HL-60/S4 (cell line): ENCODE results near the gene AMIGO2.

ENCODE experiments used
- in situ Hi-C: fragments of 300-500 bp; cut with MboI; formaldehyde crosslinking; loops from 2 replicates; pipeline ENCODE4 v1.14.3; 2022; ENCODE audit warnings: low sequenced_read_pairs

The AMIGO2 gene

GRCh38 chr12:47098099-47098498 lies 18.3 kb upstream of the AMIGO2 start:
- in situ Hi-C loops: no loop called here

- in situ Hi-C loops: no loop called here
These were observed 17.6 kb upstream of the AMIGO2 start for GRCh38 chr12:47097276-47097896.

GRCh38 chr12:47095446-47096236 lies 15.9 kb upstream of the AMIGO2 start:
- in situ Hi-C loops: no loop called here

DNA sequence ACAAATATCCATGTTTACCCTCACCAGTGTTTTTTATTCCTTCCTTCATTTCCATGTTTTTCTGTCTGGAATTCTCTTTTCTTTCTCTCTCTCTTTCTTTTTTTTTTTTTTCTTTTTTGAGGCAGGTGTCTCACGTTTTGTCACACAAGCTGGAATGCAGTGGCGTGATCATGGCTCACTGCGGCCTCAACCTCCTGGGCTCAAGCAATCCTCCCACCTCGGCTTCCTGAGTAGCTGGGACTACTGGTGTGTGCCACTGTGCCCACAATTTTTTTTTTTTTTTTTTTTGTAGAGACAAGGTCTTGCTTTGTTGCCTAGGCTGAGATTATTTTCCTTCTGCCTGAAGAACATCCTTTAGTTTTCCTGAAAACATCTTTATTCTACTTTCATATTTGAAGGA lies 15.0 kb upstream of the AMIGO2 start:
- in situ Hi-C loops: no loop called here

GRCh38 chr12:47091009-47091408 lies 11.2 kb upstream of the AMIGO2 start:
- in situ Hi-C loops: no loop called here

DNA sequence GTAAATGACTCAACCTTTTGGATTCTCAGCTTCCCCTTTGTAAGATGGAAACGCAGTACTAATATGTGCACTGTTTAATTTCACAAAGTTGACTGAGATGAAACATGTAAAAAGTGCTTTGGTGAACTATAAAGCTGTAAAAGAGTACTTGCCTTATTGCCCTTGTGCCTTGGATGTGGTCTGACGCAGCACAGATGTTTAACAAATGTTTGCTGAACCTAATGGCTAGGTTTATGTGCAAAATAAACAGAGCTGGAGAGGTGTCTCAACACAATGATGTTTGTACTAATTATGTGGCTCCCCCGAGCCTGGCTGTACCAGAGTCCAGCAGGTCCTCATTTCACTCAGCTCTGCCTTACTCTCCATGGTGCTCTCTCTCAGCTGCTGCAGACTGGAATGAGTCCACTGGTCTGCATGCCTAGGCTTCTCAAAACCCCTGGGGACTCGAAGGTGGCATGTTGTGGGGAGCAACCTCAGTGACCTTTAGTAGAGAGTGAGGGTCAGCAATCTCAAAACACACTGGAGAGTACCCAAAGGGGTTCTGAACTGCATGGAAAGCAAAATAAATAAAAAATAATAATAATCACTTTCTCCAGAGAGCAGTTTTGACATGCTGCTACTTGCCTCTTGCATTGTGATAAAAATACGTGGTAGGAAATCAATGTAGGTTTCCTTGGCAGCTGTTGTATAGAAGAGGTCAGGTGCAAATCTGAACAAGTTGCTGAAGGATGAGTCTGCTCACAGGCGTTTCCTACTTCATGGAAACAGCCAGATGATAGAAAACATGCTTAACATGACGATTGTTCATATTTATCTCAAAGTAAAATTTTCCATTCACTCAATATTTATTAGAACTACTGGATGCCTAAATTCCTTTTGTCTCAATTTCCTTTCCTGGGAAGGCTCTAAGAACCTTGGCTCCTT lies 8.5 kb upstream of the AMIGO2 start:
- in situ Hi-C loops: no loop called here

GRCh38 chr12:47087088-47087688 lies 7.4 kb upstream of the AMIGO2 start:
- in situ Hi-C loops: no loop called here

DNA sequence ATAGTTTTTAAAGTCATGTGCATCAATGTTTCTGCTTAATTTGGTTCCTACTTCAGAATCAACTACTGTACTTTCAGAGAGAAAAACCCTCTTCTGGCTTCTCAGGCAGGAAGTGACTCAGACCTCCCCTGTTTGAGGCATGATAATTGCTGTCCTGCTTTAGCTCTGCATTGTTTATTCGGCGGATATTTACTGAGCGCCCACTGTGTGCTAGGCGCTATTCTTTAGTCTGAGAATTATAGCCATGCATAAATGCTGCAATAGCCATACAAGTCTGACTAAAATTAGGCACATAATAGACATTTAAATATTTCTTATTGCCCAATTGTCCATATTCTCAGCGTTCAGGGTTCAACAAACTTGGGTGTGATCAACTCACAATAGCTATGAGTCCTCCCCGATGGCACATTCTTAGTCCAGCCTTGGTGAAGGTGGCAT lies 6.1 kb upstream of the AMIGO2 start:
- in situ Hi-C loops: no loop called here

GRCh38 chr12:47084172-47084571 lies 4.4 kb upstream of the AMIGO2 start:
- in situ Hi-C loops: no loop called here

GRCh38 chr12:47082796-47083621 lies 3.2 kb upstream of the AMIGO2 start:
- in situ Hi-C loops: no loop called here

- in situ Hi-C loops: no loop called here
These were observed 2.5 kb upstream of the AMIGO2 start for GRCh38 chr12:47082283-47082682.

DNA sequence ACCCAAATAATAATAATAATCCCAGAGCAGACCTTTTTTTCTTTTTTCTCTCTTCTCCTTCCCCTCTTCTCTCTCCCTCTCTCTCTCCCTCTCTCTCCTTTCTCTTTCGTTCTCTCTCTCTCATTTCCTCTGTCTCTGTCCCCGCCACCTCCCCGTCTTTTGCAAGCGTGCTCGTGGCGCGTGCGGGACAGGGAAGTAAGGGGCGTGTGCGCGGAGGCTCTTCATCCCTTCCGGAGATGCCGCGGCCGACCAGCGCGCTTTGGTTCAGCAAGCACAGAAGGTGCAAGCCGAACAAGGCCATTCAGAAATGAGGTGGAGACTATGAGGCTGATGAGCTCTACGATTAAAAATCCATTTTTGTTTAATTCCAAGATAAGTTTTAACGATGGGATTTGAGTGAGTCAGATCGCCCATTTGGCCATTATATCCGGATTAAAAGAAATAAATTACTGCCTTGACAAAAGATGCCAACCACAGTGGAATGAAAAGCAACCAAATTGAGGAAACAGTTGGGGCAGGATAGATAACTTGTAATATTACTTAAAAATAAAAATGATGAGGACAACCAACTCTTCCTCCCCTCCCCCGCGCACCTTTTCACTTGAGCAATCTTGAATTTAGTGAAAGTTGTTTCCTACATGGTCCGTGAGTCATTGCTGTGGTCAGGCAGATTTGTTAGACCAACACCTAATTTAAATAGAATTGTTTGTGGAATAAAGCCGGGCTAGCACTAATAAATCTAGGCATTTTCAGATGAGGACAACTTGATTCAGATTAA lies 1.2 kb upstream of the AMIGO2 start:
- in situ Hi-C loops: no loop called here

DNA sequence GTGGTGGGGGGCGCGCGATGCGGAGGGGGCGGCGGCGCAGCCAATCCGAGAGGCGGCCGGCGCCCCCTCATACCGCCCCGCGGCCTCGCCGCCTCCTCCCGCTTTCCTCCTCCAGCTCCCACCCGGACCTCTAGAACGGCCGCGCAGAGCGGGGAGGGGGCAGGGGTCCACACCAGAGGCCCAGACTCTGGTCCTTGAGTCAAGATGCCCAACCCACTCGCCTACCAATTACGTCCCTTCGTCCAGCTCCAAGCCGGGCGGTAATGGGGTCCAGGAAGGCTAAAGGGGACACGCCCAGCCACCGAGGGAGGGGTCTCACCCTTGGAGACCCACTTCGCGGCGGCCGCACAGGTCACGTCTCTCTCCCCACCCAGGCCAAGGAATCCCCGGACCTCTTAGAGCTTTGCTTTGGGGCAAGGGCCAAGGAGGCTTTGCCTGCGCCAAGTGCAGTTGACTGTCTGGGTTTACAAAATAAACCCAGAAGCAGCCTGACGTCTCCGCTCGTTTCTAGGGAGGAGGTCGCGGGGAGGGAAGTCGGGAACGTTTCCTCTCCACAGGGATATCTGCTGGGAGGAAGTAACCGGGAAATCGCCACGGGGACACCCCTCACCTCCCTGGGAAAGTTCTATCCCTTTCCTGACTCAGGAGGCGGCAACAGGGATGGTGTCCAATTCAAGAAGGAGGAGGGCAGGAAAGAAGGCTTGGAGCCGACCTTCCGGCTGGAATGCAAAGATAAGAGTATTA lies 394 bp upstream of the AMIGO2 start:
- in situ Hi-C loops: no loop called here

DNA sequence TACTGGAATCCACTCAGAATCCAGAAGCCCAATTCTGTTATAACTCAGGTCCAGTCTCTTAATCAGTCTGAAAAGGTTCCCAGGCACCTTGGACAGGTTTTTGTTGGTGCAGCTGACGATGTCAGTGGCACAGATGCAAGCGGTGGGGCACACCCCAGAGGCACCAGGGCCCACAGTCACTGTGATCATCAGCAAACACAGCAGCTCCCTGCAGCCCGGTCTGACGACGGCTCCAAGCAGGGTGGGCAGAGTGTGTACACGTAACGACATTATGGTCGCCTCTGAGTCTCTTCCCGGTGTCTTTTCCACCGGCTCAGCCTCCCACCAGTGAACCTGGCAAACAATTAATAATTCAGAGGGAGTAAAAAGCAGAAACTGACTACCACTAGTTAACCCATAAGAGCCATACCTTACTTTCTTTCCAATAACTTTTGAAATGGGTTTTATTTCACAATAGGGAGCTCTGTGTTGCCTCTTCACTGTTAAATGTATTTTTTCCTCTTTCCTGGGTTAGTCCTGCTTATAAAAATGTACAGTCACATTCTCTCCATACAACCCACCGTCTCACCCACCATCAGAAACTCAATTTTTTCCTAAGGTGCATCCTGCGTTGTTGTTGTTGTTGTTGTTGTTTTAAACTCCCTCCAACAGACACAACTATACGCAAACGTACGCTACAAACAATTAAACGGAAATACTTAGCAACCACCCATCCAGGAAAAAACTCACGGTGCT lies 859 bp downstream of the AMIGO2 start:
- in situ Hi-C loops: no loop called here

- in situ Hi-C loops: no loop called here
These were observed 1.7 kb downstream of the AMIGO2 start for GRCh38 chr12:47078086-47078395.

DNA sequence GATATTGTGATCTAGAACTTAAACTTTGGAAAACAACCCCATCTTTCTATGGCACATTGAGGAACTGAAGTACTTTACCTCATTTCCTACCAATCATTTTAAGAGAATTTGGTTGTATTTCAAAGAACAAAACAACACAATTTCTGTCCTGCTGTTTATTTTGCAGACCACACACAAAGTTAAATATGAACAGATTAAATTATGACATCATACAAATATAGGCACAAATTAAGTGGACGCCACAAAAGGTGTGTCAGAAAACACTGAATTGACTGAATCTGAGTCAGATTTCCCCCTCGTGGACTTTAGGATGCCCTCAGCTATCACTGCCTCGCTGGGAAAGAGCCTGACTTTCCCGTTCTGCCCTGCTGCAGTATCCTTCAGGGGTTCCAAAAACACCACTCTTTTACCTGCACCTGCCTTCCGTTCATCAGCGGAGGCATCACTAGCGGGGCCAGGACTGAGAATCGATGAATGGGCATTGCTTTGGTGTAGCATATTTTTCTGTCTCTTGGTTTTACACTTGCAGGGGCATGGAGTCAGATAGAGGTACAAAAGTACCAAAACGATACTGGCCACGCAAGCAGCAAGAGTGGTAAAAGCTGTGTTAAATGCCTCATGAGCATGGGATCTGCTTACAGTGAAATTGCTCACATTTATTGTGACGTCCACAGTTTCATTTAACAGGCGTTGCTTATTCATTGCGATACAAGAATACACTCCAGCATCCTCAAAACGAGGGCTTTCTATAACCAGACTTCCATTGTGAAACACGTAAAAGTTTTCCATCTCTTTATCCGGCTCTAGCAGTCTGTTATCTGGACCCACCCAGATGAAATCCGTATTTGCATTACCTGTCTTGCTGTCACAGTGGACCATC lies 2.3 kb downstream of the AMIGO2 start:
- in situ Hi-C loops: no loop called here
